Activated CD4-positive, CD25-positive, alpha-beta regulatory T cell treated with anti-CD3 and anti-CD28 coated beads, Interleukin-2, amount 50 U/mL, for 16 hours (primary cell): ENCODE results near the gene PDGFB.

ENCODE experiments used
- DNase-seq: peaks from one replicate; pipeline ENCODE4 v3.0.0-alpha.2; 2020; ENCODE audit warnings: low read depth, low spot score

PDGFB gene

GRCh38 chr22:39244496-39245129 lies at the start of gene PDGFB:
TSS of gene PDGFB (minus strand) at chr22:39244982. CDS start at chr22:39243963, 1,019 bp downstream.
- DNase-seq, result no peak

- DNase-seq, result no peak
These were observed 49.1 kb upstream of the PDGFB start for GRCh38 chr22:39293766-39294368.

GRCh38 chr22:39292561-39293074 lies 47.8 kb upstream of the PDGFB start:
- no peak for DNase-seq

GRCh38 chr22:39292031-39292462 lies 47.3 kb upstream of the PDGFB start:
- DNase-seq, result no peak

GRCh38 chr22:39291523-39291922 lies 46.7 kb upstream of the PDGFB start:
- no peak for DNase-seq

- no peak for DNase-seq
These were observed 46.0 kb upstream of the PDGFB start for GRCh38 chr22:39290724-39291161.

- no peak for DNase-seq
These were observed 45.4 kb upstream of the PDGFB start for GRCh38 chr22:39289975-39290720.

GRCh38 chr22:39289533-39289932 lies 44.8 kb upstream of the PDGFB start:
- no peak for DNase-seq

GRCh38 chr22:39288135-39288898 lies 43.5 kb upstream of the PDGFB start:
- no peak for DNase-seq

GRCh38 chr22:39287076-39287725 lies 42.4 kb upstream of the PDGFB start:
- no peak for DNase-seq

- DNase-seq, result no peak
These were observed 40.2 kb upstream of the PDGFB start for GRCh38 chr22:39284983-39285382.

- DNase-seq, result no peak
These were observed 39.6 kb upstream of the PDGFB start for GRCh38 chr22:39284142-39284980.

- no peak for DNase-seq
These were observed 38.8 kb upstream of the PDGFB start for GRCh38 chr22:39283322-39284141.

GRCh38 chr22:39282645-39283321 lies 38.0 kb upstream of the PDGFB start:
- DNase-seq, result no peak

- no peak for DNase-seq
These were observed 36.3 kb upstream of the PDGFB start for GRCh38 chr22:39281126-39281525.

GRCh38 chr22:39280250-39280649 lies 35.5 kb upstream of the PDGFB start:
- no peak for DNase-seq

GRCh38 chr22:39279170-39279850 lies 34.5 kb upstream of the PDGFB start:
- DNase-seq, result no peak

- DNase-seq, result no peak
These were observed 33.3 kb upstream of the PDGFB start for GRCh38 chr22:39278040-39278439.
